Natural killer cell (primary cell): ENCODE data around the gene SETBP1. TPM values are rescaled to one million over a fixed set of nuclear protein-coding genes. Genes with fewer than 3 reads are reported as not detected.
A peak's percentile ranks its signal among the peaks of the same experiment; 100 is the strongest.

ENCODE experiments used
- ATAC-seq, 3 donors: fragments of 150-1000 bp in 2 of 3; fragments of 200-7000 bp in 1 of 3; cut with Tn5 transposase; 1 replicate in 1 of 3; 2 replicates in 2 of 3; pipeline ENCODE4 v1.10.0; 2021; ENCODE audit warnings: mild to moderate bottlenecking in 2 of 3, moderate library complexity in 2 of 3
- DNase-seq, 2 donors: peaks; one replicate each; pipeline versions ENCODE4 v3.0.0 to v3.0.0-alpha.2; 2013 to 2021; ENCODE audit warnings: mixed read lengths in 1 of 2
- H3K27ac ChIP-seq: one replicate; pipeline ENCODE4 v1.5.1; 2013; ENCODE audit warnings: mild to moderate bottlenecking, low read length
- H3K27me3 ChIP-seq: one replicate; pipeline ENCODE4 v1.6.1; 2013; ENCODE audit warnings: low read length; ENCODE audit not compliant: control insufficient read depth, insufficient read depth
- H3K36me3 ChIP-seq: one replicate; pipeline ENCODE4 v1.6.1; 2013; ENCODE audit warnings: low read length; ENCODE audit not compliant: control insufficient read depth, insufficient read depth
- H3K4me1 ChIP-seq: one replicate; pipeline ENCODE4 v1.6.1; 2013; ENCODE audit warnings: low read length; ENCODE audit not compliant: control insufficient read depth, insufficient read depth
- H3K4me3 ChIP-seq: one replicate; pipeline ENCODE4 v1.5.1; 2013; ENCODE audit warnings: low read length
- H3K9me3 ChIP-seq: one replicate; pipeline ENCODE4 v1.6.1; 2013; ENCODE audit warnings: low read length; ENCODE audit not compliant: control insufficient read depth, insufficient read depth
- H3K27ac Mint-ChIP-seq, 2 donors: one replicate each; pipeline ENCODE4 v1.8.0; 2022; ENCODE audit warnings: mild to moderate bottlenecking in 2 of 2, mixed read lengths in 2 of 2, moderate library complexity in 1 of 2
- H3K27me3 Mint-ChIP-seq, 2 donors: one replicate each; pipeline ENCODE4 v1.8.0; 2022; ENCODE audit warnings: low read depth in 2 of 2, mixed read lengths in 2 of 2
- H3K36me3 Mint-ChIP-seq: one replicate; pipeline ENCODE4 v1.8.0; 2022; ENCODE audit warnings: mixed read lengths
- H3K4me1 Mint-ChIP-seq, 2 donors: one replicate each; pipeline ENCODE4 v1.8.0; 2022; ENCODE audit warnings: mixed read lengths in 2 of 2
- H3K4me3 Mint-ChIP-seq: one replicate; pipeline ENCODE4 v1.8.0; 2022; ENCODE audit warnings: mild to moderate bottlenecking, moderate library complexity, mixed read lengths
- H3K9me3 Mint-ChIP-seq, 2 donors: one replicate each; pipeline ENCODE4 v1.8.0; 2022; ENCODE audit warnings: mixed read lengths in 2 of 2
- WGBS: methylation state at CpG from one replicate; pipeline ENCODE4 v1.1.7; 2013; ENCODE audit warnings: missing lambda C conversion rate; ENCODE audit not compliant: insufficient coverage; 5-methylcytosine and 5-hydroxymethylcytosine counted together
- intact Hi-C: fragments of 100-400 bp; cut with micrococcal nuclease; formaldehyde crosslinking; loops from one replicate; pipeline ENCODE4 v1.14.2; 2022
- total RNA-seq, 4 donors: library from RNA; stranded (reverse); fragments of 120-200 nt in 1 of 4; gene quantifications; one replicate each; pipeline versions ENCODE4 v1.2.3 to v1.2.4, GENCODE V29; 2013 to 2022
- TF ChIP-seq, protein P1 (sequence below): fragments of 200-600 bp; IDR thresholded peaks from one replicate; pipeline ENCODE4 v1.8.0; 2022; ENCODE audit warnings: antibody characterized with exemption

The SETBP1 gene
- total RNA-seq, 3 donors from 2014 or later (not counting 1 experiment from before 2014, with no cell fraction given): 36.0 to 46.6 (median 41.2) TPM

DNA sequence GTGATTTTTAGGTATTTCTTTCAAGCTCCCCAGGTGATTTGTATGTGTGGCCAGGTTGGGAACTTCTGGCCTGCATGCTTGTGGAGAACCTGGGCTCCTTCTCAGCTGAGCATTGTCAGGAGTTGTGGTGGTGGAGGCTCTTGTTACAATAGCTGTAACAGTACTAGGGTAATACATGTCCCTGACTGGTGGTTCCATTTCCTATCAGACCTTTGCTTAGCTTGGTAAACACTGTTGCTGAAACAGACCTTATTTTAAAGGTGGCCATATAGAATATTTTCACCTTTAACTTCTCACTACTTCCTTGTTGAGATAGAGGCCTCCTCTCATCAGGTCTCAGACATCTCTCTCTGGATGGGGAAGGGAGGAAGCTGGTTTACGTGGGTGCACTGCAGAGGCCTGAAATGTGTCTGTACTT lies 79.2 kb downstream of the SETBP1 start:
- WGBS: 24% methylated on average over 1 of the region's 1 CpG
- Mint-ChIP-seq H3K9me3 (no peaks in the 10 kb centered on the region), H3K4me3 (peak overlapping the region; percentile 82), H3K36me3 (no peaks in the 10 kb centered on the region), H3K4me1 (peaks cover 24 to 29% of the 10 kb centered on the region in 2 donors), H3K27me3 (no peaks in the 10 kb centered on the region), H3K27ac (peak overlapping the region; percentile 94)
- Histone ChIP-seq H3K27me3 (no peaks in the 10 kb centered on the region), H3K4me3 (no peak overlapping the region), H3K4me1 (peaks cover 22% of the 10 kb centered on the region), H3K9me3 (no peaks in the 10 kb centered on the region), H3K36me3 (no peaks in the 10 kb centered on the region), H3K27ac (peak overlapping the region; percentile 78)
- DNase-seq (peak in 1 of 2 donors; percentile 17), ATAC-seq (peak in 2 of 3 donors; percentile 42 to 45)
- TF ChIP-seq, protein P1, sequence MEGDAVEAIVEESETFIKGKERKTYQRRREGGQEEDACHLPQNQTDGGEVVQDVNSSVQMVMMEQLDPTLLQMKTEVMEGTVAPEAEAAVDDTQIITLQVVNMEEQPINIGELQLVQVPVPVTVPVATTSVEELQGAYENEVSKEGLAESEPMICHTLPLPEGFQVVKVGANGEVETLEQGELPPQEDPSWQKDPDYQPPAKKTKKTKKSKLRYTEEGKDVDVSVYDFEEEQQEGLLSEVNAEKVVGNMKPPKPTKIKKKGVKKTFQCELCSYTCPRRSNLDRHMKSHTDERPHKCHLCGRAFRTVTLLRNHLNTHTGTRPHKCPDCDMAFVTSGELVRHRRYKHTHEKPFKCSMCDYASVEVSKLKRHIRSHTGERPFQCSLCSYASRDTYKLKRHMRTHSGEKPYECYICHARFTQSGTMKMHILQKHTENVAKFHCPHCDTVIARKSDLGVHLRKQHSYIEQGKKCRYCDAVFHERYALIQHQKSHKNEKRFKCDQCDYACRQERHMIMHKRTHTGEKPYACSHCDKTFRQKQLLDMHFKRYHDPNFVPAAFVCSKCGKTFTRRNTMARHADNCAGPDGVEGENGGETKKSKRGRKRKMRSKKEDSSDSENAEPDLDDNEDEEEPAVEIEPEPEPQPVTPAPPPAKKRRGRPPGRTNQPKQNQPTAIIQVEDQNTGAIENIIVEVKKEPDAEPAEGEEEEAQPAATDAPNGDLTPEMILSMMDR: no peak
- intact Hi-C loops: no loop called here

DNA sequence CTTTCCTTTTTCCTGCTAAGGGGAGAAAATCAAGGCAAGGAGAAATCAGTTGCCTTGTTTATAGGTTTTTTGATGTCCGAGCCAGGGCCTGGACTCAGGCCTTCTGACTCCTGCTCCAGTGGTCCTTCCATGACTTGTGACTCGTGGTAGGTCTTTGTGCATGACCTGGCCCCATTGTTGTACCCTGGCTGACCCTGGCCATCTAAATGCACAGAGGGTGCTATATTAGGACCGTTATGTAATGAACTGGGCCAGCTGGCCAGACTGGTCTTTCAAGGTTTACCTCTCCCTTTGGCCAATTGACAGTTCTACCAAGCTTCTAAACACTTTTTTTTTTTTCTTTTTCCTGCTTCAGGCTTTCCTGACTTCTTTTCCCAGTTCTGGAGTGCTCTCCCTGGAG lies 81.1 kb downstream of the SETBP1 start:
- H3K36me3 Mint-ChIP-seq: no peaks in the 10 kb centered on the region
- H3K9me3 Mint-ChIP-seq: no peaks in the 10 kb centered on the region
- Histone ChIP-seq H3K27me3 (no peaks in the 10 kb centered on the region), H3K4me1 (peaks cover 22% of the 10 kb centered on the region), H3K36me3 (no peaks in the 10 kb centered on the region), H3K27ac (peak overlapping the region; percentile 41), H3K9me3 (no peaks in the 10 kb centered on the region), H3K4me3 (no peak overlapping the region)
- intact Hi-C loops: no loop called here
- no peaks in the 10 kb centered on the region for H3K27me3 Mint-ChIP-seq
- peak overlapping the region in 1 of 2 donors; percentile 25 for H3K27ac Mint-ChIP-seq
- WGBS: 79% methylated on average over 3 of the region's 3 CpGs
- TF ChIP-seq, protein P1: no peak
- H3K4me1 Mint-ChIP-seq: peaks cover 29 to 37% of the 10 kb centered on the region in 2 donors
- H3K4me3 Mint-ChIP-seq: no peak overlapping the region
- no peak for DNase-seq
- ATAC-seq: no peak

DNA sequence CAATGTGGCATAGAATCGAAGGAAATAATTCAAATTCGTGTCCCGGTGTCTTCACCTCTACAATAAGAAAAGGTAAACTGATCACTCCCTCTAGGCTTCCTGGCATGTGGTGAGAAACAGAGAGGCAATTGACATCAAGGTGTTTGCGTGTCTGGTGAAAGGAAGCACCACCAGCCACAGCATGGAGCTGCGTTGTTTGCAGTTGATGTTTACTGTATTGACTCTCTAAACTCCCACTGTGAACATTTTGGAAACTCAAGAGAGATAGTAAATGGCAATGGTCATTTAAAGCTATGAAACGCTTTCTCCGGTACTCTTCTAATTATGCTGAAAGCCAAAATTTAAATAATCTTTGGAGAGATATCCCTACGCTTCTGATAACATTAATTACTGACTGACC lies 82.6 kb downstream of the SETBP1 start:
- Mint-ChIP-seq H3K9me3 (no peaks in the 10 kb centered on the region), H3K27me3 (no peaks in the 10 kb centered on the region), H3K27ac (no peak overlapping the region), H3K4me3 (no peak overlapping the region), H3K4me1 (peaks cover 29 to 37% of the 10 kb centered on the region in 2 donors), H3K36me3 (no peaks in the 10 kb centered on the region)
- no peaks in the 10 kb centered on the region for H3K36me3 ChIP-seq
- WGBS: 97% methylated on average over 5 of the region's 8 CpGs
- intact Hi-C loops: no loop called here
- H3K9me3 ChIP-seq: no peaks in the 10 kb centered on the region
- H3K4me3 ChIP-seq: no peak overlapping the region
- TF ChIP-seq, protein P1: no peak
- H3K27me3 ChIP-seq: no peaks in the 10 kb centered on the region
- no peak overlapping the region for H3K27ac ChIP-seq
- peaks cover 22% of the 10 kb centered on the region for H3K4me1 ChIP-seq
- ATAC-seq (no peak), DNase-seq (no peak)

DNA sequence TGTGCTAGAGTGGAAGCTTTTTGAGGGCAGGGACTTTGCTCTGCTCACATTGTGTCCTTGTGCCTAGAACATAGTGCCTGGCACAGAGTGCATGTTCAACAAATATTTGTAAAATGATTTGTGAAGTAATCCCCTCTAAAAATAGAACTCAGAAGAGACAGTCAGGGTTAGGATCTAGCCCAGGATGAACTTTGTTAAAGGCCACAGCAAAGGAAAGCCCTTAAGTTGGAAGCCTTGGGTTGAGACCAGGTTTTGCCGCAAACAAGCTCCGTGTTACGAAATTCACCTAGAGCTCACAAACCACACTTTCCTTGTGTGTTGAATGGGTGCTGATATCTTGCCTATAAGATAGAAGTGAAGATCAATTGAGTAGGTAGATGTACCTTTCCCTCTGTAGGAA lies 84.2 kb downstream of the SETBP1 start:
- TF ChIP-seq, protein P1: no peak
- intact Hi-C loops: no loop called here
- Histone ChIP-seq H3K4me1 (peaks cover 12% of the 10 kb centered on the region), H3K36me3 (no peaks in the 10 kb centered on the region), H3K27me3 (no peaks in the 10 kb centered on the region), H3K27ac (no peak overlapping the region), H3K9me3 (no peaks in the 10 kb centered on the region), H3K4me3 (no peak overlapping the region)
- DNase-seq (no peak), ATAC-seq (no peak)
- no peak overlapping the region for H3K27ac Mint-ChIP-seq
- no peaks in the 10 kb centered on the region for H3K36me3 Mint-ChIP-seq
- WGBS: 93% methylated on average over 2 of the region's 3 CpGs
- H3K9me3 Mint-ChIP-seq: no peaks in the 10 kb centered on the region
- no peak overlapping the region for H3K4me3 Mint-ChIP-seq
- peaks cover 24 to 32% of the 10 kb centered on the region in 2 donors for H3K4me1 Mint-ChIP-seq
- H3K27me3 Mint-ChIP-seq: no peaks in the 10 kb centered on the region
